Measurements from ENCODE around the gene GPANK1.

Gene GPANK1

DNA sequence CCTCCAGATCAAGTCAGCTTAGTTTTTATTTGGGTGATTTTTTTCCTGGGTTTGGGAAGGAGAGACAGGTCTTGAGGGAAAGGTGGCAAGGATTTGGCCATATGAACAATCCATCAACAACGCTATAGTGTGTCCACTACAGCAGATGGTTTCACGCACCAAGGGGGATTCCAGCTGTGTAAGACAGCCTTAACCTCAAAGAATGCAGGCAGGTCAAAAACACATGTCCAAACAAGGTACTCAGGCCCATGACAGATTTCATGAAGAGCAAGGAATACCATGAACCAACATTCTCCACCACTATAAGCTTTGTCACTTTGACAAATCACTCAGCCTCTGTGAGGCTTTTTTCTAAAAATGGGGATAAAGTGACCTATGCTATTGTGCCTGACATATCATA, 47.8 kb downstream of the GPANK1 start:
- DNase-seq (ENCODE audit: low read depth), result no peak

DNA sequence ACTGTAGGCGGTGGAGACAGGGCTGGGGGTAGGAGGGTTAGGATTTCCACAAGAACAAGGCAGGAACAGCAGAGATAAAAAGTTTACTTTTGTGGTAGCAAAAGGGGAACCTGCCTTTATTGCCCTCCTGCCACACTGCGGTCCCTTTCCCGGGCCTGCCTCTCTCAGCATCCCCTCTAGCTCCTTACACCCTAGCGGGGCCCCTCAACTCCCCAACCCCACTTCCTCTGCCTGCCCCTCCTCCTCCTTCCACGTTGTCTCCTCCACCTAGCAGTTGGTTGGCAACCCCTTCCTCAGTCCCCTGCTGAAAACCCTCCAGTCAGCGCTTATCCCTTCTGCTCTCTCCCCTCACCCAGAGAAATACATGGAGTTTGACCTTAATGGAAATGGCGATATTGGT, 49.0 kb downstream of the GPANK1 start:
- DNase-seq (ENCODE audit: low read depth), result peak; percentile 18

DNA sequence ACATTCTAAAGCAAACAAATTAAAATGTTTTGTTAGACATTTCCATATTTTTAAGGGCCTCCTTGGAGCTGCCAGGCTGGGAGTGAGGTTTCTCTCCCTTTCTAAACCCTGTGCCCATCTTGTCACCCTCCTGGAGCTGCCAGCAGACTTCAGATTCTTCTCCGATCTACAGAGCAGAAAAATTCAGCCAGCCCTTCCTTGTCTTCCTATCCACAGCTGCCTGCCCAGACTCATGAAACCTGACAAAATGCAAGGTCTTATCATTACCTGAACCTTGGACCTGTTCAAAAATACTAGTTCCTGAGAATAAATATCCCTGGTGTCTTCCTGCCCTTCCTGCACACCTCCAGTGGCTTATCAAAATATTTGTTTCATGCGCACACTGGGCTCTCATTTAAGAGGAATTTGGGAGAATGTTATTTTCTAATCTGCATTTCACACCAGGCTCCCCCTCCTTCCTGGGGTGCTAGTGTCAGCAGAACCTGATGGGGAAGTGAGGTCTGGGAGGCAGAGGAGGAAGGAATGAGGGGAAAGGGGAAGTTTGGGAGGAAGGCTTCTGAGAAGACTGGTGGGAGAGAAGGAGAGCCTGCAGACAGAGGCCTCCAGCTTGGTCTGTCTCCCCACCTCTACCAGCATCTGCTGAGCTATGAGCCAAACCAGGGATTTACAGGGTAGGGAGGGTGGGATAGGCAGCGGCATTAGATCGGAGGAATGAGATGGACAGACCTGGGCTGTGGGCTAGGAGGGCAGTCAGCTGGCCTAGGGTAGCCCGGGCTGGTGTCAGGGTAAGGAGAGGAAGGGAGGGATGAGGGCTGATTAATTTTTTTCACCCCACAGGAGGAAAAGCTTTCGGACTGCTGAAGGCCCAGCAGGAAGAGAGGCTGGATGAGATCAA, 49.9 kb downstream of the GPANK1 start, which contains the start of gene AIF1:
AIF1 (plus strand) TSS at position 551 of the 895 bp plus-strand sequence; CDS start at position 647, 96 bp downstream.
- DNase-seq (ENCODE audit: low read depth), result no peak

DNA sequence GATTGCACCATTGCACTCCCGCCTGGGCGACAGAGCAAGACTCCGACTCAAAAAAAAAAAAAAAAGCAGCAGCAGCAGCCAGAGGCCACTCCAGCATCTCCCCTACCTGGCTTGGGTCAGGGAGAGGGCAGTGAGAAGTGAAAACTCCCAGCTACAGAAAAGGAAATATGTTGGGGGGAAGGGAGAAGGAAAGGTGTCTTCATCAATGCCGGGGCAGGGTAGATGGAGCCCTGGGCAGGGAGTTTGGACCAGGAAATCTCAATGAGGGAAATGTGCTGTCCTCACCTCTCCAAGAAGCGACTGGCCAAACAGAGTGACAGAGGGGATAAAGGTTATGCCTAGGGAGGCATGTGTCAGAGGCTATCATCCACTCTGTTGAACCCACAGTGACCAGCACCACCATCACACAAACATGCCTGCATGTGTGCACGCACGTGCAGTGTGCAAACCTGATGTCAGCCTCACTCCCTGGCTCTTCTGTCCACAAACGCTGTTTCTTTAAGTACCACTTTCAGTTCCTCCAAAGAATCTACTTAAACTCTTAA, 50.6 kb downstream of the GPANK1 start:
- DNase-seq (ENCODE audit: low read depth), result no peak
